Activated CD8-positive, alpha-beta memory T cell treated with anti-CD3 and anti-CD28 coated beads for 4 hours (primary cell): ENCODE data around the gene TAOK1.
A peak's percentile ranks its signal among the peaks of the same experiment; 100 is the strongest.

Experiments used
- DNase-seq, 2 donors: peaks; one replicate each; pipeline ENCODE4 v3.0.0-alpha.2; 2020; ENCODE audit warnings: low read depth in 2 of 2

TAOK1 gene

DNA sequence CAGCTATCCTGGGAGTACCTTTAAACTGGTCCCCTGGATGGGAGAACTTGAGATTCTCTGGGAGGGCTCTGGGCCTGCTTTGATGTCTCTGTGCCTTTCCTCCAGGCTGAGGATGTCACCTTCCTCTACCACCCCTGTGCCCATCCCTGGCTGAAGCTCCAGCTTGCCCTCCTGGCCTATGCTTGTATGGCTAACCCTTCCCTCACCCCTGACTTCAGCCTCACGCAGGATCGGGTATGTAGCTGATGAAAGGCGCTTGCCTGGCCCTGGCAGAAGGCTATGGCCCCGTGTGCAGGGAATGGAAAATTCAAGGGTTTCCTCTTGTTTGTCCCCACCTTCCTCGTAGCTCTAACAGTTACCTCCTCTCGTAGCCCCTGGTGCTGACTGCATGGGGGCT lies 181.3 kb downstream of the TAOK1 start:
- DNase-seq, result no peak

GRCh38 chr17:29571883-29572681 lies 181.9 kb downstream of the TAOK1 start:
- no peak for DNase-seq

DNA sequence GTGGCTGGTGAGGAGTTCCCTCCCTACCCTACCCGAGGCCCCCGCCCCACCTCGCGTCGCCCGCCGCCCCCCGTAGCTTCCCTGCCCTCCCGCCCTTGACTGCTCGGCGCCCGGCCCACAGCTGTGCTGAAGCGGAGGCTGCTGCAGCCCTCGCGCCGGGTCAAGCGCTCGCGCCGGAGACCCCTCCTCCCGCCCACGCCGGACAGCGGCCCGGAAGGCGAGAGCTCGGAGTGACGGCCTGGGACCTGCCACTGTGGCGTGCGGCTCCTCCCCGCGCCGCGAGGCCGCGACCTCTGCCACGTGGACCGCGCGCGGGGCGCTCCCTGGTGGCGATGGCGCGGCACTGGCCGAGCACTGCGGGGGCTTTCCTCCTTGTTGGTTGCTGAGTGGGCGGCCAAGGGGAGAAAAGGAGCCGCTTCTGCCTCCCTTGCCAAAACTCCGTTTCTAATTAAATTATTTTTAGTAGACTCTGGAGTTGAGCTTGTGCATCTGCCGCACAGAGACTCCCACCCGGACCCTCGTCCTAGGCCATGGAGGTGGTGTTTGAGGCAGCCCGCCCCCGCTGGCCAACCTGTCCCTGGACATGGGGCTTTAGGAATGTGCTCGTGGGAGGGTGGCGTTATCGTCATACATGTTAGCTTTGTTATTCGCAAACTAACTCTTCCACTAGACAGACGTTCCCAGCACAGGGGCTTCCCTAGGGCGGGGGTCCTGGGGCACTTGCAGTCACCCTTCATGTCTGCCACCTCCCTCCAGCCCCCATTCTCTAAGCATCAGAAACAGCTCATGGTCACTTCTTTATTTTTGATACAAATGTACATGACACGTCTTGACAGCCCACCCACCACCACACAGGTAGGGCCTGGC lies 182.8 kb downstream of the TAOK1 start:
- DNase-seq, result peak in 1 of 2 donors; percentile 48

- no peak for DNase-seq
Observed at GRCh38 chr17:29573558-29573869, 183.4 kb downstream of the TAOK1 start.

- DNase-seq, result no peak
Observed at GRCh38 chr17:29573871-29574731, 183.9 kb downstream of the TAOK1 start.

- DNase-seq, result no peak
Observed at GRCh38 chr17:29574732-29575510, 184.8 kb downstream of the TAOK1 start.

GRCh38 chr17:29575511-29576213 lies 185.5 kb downstream of the TAOK1 start:
- no peak for DNase-seq

DNA sequence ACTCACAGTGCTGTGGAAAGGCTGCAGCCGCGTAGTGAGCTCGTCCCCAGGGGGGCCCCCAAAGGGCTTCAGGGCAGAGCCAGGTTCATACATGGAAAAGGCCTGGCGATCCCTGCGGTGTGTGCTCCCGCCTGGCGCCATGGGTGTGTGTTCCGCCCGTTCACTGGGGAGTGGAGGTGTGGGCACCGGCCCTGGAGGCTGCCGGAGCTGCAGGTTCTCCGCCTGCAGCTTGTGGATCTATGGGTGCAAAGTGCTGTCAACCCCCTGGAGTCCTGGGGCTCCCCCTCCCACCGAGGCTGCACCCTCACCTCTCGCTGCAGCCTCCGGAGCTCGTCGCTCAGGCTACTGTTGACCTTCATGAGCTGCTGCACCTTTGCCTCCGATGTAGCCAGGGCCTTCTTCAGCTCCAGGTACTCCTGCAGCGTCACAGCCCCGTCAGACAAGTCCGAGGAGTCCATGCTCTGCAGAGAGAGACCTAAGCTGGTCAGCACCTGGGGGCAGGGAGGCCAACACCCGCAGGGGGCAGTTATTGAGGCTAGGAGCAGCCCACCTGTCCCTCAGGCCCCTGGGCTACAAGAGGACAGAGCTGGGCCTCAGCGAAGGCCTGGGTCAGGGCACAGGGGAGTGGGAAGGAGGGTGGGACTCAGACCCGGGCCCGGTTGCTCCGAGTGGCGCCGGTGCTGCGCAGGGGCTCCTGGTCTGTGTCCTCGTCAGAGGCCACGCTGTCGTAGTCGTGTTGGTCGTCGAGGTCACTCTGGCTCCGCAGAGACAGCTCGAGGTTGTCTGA lies 186.2 kb downstream of the TAOK1 start:
- no peak for DNase-seq

GRCh38 chr17:29577001-29577370 lies 186.8 kb downstream of the TAOK1 start:
- no peak for DNase-seq

DNA sequence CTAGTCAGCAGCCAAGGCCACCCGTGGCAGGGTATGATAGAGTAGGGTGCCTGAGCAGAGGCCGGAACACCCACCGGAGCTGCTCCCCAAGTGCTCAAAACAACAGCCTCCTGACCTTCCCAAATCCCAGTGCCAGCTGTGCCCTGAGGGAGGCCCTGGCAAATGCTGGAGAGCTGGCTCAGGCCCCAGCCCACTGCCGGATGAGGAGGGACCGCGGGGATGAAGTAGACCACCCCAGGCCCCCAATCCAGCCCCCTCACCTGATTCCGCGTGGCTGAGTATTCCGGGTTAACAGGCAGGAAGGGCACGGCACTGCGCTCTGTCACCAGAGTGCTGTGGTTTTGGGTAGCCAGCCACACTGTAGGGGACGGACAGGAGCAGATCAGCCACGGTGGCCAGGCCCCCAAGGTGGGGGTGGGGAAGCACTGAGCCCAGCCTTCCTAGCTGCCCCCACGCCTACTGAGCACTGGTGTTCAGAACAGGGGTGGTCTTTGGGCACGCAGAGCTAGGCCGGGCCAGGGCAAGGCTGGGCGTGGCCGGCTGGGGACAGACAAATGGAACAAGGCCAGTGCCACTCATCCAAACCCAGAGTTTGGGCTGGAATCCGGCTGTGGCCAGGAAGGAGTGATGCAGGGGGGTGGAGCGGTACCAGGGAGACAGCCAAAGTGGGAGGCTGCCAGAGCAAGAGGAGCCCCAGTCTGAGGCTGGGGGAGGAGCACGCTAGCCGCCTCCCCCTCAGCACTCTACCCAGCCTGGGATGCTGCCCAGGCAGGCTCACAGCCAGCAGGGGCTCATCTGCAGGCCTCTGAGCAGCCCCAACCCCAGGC lies 187.4 kb downstream of the TAOK1 start:
- no peak for DNase-seq

DNA sequence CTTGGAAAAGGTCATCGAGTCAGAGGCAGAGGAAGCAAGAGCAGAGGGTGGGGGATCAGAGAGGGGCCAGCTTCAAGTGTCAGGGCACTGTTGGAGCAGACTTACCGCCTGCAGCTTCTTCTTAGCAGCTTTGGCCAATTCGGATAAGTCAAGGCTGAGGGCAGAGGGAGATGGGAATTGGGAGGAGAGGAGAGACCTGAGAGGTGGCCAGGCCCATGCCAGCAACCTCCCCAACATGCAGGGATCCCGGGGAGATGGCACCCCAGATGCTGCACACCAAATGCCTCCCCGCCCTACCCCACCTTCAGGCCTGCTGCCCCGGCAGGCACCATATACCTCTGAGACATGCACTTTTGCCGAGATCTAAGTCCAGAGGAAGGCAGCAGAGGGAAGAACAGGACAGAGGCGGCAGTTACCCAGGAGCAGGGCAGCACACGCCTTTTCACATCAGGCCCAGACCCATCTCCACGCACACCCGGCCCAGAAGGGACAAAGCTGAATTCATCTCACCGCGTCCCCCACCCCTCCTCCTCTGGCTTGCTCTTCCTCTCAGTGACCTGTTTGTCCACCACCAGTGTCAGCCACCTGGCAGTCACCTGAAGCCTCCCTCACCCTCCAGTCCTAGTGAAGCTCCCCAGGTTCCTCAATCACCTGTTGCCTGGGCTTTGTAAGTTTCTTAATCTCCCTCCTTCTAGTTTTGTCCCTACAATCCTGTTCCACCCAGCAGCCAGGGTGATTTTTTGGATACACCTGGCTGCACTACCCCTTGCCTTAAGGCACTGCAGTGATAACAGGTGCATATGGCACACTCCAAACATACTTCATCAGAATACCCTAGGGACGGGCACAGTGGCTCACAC lies 188.7 kb downstream of the TAOK1 start:
- DNase-seq, result no peak

DNA sequence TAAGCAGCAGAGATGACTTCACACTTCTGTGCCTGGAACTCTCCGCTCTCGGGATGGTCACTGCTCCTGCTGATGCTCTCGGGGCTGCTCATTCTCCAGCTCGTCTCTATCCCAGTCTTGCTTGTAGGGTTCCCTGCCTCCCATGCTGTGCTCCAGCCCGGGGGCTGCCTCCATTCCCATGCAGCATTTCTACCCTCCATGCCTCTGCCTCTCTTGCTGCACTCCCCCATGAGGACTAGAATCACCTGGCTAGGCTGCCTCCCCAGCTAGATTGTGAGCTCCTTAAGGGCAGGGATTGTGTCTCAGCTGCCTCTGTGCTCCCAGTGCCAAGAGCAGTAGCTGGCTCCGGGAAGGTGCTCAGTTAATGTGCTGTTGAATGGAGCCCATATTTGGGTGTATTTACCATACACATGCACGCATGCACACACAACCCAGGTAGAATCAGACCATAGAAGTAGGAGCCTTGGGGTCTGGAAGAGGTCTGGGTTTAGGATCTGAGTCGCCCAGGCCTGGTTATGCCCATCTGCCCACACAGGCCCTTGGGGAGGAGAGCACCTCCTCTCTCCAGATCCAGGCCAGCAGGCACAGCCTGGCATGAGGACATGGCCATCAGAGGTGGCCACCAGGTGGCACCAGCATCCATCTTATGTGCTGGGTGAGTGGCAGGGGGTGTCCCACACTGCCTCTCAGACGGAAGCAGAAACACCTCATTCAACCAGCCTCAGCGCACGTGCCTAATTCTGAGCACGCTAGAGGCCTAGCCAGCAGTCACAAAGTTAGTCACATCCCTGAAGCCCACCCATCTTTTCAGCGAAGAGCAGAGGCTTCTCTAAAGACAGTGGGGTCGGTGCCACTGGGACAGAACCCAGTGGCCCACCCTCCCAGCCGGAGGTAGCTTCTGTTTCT lies 190.0 kb downstream of the TAOK1 start:
- DNase-seq, result peak; percentile 80 to 81

DNA sequence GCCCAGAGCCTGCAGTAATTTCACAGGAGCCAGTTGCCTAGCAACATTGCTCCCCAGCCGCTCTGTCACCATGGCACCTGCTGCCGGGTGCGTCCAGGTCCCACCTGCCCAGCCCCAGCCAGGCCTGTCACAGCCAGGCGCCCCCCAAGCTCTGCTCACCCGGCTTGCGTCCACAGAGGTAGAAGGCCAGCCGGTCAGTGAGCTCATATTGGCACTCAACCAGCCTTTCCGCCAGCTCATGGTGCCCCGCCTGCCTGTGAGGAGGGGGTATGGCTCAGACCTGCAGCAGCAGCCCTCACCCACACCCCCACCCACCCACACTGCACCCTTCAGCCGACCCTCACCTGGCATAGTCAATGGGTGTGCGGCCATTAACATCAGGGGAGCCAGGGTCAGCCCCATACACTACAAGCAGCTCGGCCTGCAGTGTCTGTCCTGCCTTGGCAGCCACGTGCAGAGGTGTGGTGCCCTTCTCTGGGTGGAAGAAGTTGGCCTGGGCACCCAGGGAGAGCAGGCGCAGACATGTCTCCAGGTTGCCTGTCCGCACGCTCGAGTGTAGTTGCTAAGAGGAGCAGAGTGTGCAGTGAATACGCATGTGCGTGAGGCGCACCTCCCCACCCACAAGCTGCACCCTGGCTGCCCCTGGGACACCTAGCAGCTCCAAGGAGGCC lies 191.6 kb downstream of the TAOK1 start:
- DNase-seq, result no peak

- no peak for DNase-seq
Observed at GRCh38 chr17:29582254-29582765, 192.1 kb downstream of the TAOK1 start.

DNA sequence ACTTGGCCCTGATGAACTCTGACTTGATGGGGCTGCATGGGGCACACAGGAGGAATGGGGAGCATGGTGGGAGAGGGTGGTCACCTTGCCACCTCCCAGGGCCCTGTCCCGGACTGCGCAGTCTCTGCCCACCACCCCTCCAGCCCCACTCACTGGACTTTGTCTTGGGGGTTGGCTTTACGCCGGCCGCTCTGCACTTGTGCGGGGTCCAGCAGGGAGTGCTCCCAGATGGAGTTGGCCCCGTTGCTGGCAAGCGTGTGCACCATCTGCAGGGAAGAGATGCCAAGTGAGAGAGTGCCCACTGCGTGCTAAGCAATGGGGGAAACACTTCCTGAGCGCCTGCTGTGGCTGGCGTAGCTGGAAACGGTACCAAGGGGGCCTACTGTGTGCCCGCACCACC lies 192.6 kb downstream of the TAOK1 start:
- DNase-seq, result no peak
